GM18505 (cell line): ENCODE measurements around the gene MLIP.

Experiments used
- ATAC-seq: cut with Tn5 transposase; IDR thresholded peaks from one replicate; pipeline ENCODE4 v1.9.1; 2021; ENCODE audit not compliant: unreplicated experiment
- POLR2A ChIP-seq: IDR thresholded peaks from 4 replicates; pipeline ENCODE4 v1.6.1; 2011; ENCODE audit warnings: borderline replicate concordance; ENCODE audit not compliant: insufficient read depth, insufficient read length; ENCODE audit errors: extremely low read depth

MLIP gene

DNA sequence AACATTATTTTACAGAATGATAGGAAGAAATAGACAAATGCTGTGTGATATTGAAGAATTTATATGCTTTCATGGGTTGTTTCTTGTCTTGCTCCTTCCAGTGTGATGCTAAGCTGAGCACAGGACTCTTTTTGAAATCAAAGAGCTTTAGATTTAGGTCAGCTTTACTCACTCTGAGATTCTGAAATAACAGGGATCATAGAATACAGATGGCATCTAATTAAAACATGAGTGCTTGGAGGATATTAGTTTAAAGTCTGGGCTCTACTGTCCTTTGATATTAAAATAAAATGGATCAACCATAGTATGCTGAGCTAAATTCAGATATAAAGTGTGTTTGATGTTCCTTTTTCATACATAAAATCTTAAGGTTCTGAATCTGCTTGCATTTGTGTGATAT is 29.6 kb downstream of the MLIP start:
- no peak for TF ChIP-seq POLR2A
- ATAC-seq = no peak

DNA sequence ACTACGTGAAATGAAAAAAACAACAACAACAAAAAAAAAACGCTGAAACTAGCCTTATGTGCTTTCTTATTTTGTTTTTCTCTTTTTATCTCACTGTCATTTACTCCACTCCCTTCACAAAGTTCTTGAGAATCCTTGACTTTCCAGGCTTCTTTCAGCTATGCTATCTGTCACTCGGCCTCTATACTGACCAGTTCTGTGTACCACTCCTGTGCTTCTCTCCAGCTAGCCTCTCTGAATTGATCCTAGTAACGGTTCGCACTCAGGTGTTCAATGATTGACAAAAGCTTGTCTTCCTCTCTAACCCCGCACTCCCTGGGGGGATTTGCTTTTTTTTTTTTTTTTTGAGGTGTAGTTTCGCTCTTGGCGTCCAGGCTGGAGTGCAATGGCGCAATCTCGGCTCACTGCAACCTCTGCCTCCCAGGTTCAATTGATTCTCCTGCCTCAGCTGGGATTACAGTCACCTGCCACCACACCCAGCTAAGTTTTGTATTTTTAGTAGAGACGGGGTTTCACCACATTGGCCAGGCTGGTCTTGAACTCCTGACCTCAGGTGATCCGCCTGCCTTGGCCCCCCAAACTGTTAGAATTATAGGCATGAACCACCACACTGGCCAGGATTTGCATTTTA is 31.8 kb downstream of the MLIP start:
- no peak for ATAC-seq

DNA sequence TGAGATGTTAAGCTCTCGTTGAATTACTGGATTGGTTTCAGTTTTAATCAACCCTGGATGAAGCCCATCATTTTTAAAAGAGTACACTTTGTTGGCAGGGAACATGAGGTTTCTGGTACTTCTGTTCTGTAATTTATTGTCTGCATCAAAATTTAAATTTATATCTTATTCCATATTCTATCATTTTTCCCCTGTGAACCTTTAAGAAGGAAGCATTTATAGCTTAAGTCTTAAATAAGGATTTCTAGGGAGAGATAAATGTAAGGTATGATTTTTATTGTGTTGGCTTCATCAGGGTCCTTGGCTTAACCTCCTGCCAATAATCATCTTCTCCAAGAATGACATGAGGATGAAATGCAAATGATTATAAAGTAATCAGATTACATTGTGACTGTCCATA is 40.6 kb downstream of the MLIP start:
- no peak for TF ChIP-seq POLR2A
- no peak for ATAC-seq

More for the DNA sequence above, 31.8 kb downstream of the MLIP start:
- TF ChIP-seq POLR2A = no peak

DNA sequence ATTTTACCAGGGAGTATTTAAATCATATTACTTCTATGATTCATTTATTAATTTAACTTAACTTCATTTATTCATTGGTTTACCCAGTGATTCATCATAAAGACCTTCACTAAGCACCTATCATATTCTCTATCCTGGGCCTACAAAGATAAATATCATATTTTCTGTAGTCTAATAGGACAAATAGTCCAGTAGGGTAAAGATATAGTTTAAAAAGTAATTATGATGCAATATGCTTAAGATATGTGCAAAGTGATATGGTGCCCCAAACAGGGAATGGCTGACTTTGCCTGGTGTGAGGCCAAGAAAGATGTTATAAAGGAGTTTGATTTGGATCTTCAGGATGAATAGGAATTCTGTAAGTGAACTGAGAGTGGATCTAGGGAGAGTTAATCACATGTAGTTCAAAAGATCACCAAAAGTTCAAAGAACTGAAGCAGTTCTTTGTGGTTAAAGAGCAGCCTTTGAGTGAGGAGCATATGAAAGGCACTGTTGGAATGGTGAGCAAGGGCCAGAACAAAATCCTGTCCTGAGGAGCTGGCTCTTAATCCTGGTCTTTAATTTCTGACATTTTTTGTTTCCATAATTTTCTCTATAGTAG is 45.5 kb downstream of the MLIP start:
- ATAC-seq = no peak
- TF ChIP-seq POLR2A = no peak

DNA sequence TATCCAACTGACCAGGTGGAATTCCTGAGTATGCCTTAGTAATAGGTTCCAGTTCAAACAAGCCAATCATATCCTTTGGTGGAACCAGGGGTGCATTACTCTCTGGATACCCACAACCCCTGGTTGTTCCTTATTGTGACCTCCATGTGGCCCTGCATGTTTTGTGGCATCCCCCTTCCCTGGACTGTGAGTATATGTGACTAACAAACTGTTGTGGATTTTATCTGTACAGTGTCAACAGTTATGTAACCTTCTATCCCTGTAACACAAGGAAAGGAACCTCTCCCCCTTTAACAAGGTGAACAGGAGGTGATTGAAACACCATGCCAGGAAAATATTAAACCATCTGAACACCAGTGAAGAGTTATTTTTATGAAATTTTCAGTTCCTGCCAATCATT is 46.2 kb downstream of the MLIP start:
- no peak for TF ChIP-seq POLR2A
- no peak for ATAC-seq

DNA sequence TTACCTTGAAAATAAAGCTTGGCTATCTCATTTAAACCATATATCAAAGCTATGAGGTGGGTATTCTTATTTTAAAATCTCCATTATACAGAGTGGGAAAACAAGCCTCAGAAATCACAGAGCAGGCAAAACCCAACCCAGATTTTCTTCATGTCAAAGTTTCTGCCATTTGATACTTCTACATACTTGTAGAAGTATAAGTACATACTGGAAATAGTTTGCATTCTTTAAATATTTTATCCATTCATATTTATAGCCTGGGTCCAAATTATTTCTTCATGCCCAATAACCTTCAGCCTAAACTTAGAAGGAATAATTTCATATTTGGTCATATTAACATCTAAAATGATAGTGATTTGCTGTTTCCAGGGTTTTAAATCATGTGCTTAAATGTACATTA is 61.8 kb downstream of the MLIP start:
- no peak for TF ChIP-seq POLR2A
- ATAC-seq = no peak

DNA sequence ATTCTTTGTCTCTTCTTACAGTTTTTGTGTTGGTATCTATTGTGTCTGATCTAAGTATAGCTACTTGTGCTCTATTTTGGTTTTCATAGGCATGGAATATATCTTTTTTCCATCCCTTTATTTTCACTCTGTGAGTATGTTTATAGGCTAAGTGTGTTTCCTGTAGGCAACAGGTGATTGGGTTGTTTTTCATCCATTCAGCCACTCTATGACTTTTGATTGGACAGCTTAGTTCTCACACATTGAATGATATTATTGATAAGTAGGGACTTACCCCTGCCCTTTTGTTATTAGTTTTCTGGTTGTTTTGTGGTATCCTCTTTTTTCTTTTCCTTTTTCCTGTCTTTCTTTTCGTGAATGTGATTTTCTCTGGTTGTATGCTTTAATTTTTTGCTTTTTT is 67.9 kb downstream of the MLIP start:
- no peak for TF ChIP-seq POLR2A
- no peak for ATAC-seq

DNA sequence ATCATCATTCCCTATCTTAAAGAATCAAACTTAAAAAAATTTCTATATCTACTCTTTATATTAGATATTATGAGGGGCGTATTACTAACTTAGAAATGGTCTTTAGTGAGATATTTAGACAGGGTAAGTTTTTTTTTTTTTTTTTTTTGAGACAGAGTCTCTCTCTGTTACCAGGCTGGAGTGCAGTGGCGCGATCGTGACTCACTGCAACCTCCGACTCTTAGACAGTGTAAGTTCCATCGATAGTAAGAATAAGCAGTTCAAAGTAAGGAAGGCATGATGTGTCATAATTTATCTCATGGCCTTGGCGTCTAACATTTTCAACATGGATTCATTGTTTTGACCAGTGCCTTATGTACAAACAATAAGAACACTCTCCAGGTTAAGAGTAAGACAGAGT is 72.4 kb downstream of the MLIP start:
- TF ChIP-seq POLR2A = no peak
- ATAC-seq = no peak

DNA sequence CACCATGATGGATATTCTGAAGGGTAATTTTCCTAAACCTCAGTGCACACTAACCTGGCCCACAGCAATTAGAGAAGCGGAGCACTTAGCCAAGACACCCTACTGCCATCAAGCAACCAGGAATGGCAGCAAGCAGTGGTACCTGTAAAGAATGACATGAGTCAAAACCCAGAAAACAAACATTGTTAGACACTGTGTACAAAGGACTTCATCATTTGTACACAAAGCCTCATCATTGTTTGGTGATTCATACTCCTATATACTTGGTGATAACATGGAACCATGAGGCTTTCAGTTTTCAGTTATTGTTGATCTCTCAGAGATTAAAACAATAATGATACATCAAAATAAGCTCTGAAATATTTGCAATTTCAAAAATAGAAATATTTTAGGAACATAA is 74.6 kb downstream of the MLIP start:
- no peak for TF ChIP-seq POLR2A
- no peak for ATAC-seq

DNA sequence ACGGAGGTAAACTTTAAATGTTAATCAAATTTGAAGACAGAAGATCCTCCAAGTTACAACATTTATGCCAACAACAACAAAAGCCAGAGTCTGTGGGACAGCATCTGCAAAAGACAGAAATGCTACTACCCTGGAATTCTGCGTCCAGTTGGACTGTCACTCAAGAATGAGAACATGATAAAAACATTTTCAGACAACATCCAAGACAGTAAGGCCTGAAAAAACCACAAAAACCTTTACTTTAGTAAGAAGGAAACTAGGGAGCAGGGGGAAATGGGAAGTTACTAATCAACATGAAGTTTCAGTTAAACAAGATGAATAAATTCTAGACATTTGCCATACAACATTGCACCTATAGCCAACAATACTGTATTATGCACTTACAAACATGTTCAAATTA is 77.6 kb downstream of the MLIP start:
- no peak for TF ChIP-seq POLR2A
- no peak for ATAC-seq

DNA sequence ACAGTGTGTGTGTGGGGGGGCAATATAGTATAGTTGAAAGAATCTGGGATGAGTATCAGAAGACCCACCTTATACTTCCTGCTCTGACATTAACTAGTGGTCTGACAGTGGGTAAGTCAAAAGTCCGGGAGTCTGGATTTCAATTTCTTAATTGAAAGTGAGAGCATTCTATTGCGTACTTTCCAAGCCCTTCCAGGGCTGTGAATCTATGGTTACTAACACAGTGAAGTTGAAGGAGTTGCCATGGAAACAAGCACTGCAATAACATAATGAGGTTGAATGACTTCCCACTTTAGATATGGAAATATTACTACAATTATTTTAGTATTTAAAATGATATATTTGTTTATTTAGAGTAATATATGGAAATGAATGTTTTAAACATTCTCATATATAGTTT is 80.2 kb downstream of the MLIP start:
- TF ChIP-seq POLR2A = no peak
- no peak for ATAC-seq

DNA sequence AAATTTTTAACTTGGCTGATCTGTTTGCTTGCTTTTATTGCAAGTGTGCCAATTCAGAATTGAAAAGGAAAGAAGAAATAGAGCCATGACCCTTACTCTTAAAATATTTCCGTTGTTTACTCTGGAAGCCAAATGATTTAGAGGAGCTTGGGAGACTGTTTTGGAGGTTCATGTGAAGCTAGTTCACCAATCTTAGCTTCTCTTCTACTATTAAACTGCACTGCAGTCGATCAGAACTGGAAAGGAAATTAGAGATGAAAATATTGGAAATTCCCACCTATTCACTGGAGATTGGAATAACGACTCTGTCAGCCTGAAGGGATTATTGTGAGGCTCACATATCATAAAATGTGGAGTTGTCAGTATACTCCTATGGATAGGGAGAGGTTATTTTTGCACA is 81.8 kb downstream of the MLIP start:
- no peak for TF ChIP-seq POLR2A
- no peak for ATAC-seq

DNA sequence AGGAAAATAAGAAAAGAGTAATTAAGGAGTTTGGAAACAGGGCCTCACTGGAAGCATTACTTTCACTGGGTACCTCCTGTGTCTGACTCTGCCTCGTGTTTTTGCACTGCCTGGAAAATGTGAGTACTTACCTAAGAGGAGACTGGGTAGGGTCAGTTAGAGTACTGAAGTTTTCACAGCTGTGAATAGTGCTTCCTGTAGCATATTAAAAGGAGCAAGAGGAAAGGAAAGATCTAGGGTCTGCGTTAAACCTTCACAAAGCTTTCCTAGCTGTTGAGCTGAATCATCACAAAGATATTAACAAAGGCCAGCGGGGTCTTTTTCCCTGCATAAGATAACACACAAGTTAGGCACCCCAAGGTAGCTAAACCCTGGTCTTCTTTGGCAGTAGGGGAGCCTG is 82.3 kb downstream of the MLIP start:
- ATAC-seq = no peak
- no peak for TF ChIP-seq POLR2A

DNA sequence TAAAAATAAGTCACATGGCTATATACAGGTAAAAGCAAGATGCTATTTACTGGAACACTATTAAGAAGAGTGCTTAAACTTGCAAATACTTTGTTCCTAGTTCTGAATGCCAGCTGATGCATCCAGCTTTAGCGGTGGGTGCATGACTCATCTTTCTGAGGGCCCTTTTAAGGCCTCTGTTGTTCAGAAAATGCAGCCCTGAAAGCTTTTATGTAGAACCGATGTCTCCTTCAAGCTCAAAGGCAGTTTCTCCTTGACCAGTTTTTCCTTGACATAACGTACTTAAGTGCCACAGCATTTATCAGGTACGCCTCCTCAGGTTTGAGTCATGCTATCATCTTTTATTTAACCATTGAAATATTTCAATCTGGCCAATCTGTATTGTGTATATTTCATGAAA is 82.8 kb downstream of the MLIP start:
- TF ChIP-seq POLR2A = no peak
- no peak for ATAC-seq

DNA sequence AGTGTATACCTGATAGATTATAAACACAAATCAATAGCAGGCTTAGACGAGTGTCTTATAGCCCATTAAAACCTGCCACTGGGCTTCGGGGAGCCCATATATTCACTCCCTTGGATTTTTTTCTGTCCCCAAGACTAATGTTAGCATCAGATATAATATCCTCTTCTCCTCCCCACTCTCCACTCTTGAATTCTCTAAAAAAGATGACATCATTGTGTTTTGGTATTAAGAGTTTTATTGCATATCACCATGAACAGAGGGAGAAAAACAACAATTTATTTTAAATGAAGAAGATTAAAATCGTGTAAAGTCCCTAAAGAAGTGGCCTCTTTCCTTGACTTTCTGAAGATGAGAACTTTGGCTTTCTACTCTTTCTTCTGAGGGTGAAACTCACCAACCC is 84.4 kb downstream of the MLIP start:
- no peak for ATAC-seq

More for the DNA sequence above, 84.4 kb downstream of the MLIP start:
- no peak for TF ChIP-seq POLR2A
